ENCODE results near the gene OR6C74.

- no peak for TF ChIP-seq CTCF (IDR thresholded peaks at IDR 0.05; ENCODE audit: poor library complexity, severe bottlenecking)
- TF ChIP-seq TAF1 (IDR thresholded peaks at IDR 0.05; ENCODE audit: low read depth), result no peak
- TF ChIP-seq EZH2 (IDR thresholded peaks at IDR 0.05; ENCODE audit: borderline replicate concordance, insufficient read depth, low read length, poor library complexity, severe bottlenecking), result no peak
- no peak for TF ChIP-seq EP300 (conservative IDR thresholded peaks at IDR 0.05; ENCODE audit: poor library complexity, severe bottlenecking)
Measured at GRCh38 chr12:55280991-55281390, 36.6 kb downstream of the OR6C74 start.
